Activated CD4-positive, alpha-beta T cell treated with anti-CD3 and anti-CD28 coated beads, Interleukin-2, amount 50 U/mL, for 1 hour (primary cell): Measurements from ENCODE around the gene P2RY14.

ENCODE experiments used
- DNase-seq: peaks from one replicate; pipeline ENCODE4 v3.0.0-alpha.2; 2020

P2RY14 gene

GRCh38 chr3:151300539-151300938 is 22.2 kb upstream of the P2RY14 start:
- no peak for DNase-seq

DNA sequence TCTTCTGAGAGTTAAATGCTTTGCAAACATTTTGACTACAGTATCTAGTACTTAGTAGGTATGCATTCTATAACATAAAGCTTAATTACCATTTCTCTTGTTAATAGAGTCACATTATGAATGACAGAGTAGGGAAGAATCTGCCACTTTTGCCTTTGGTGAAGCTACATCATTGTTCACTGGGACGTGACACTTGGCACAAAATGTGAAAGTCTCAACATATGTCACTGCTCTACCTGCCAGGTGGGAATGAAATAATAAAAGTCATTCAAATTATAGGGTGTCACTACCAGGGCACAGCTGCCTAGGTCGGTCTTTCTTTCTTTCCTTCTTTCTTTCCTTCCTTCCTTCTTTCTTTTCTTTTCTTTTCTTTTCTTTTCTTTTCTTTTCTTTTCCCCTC is 20.7 kb upstream of the P2RY14 start:
- no peak for DNase-seq

GRCh38 chr3:151297429-151297828 is 19.1 kb upstream of the P2RY14 start:
- no peak for DNase-seq

GRCh38 chr3:151296226-151296625 is 17.9 kb upstream of the P2RY14 start:
- DNase-seq, result no peak

DNA sequence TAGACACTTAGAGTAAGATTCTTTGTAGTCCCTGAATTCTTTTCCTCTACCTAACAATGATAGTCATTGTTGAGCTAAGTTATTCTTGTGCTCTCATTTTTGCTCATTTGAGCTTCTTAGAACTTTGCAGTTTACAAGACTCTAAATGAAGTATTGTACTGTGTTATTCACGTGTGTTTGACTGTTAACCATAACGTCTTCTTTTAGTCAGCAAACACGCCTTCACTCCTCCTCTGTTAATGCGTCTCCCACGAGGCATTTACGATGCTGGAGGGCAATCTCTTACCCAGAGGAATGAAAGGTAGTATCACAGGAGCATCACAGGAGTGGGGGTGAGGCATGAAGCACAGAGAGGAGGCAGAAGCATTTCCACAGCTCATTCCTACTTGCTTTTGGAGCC is 14.8 kb upstream of the P2RY14 start:
- no peak for DNase-seq

DNA sequence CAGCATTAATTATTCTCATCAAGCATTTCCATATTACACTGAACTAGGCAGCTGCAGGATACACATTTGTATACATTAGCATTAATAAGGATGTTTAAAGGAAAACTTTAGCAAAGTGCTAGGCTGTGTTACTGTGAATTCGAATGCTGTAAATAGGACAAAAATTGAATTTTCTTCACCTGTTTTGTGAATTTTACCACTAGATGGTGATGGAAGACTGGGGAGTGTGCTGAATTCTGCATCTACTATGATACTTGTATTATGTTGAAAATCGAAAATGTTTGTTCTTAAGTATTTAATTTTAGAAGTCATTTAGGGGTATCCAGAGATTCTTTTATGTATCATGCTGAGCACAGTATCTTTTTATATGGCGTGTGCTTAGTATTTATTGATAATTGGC is 12.3 kb upstream of the P2RY14 start:
- no peak for DNase-seq

DNA sequence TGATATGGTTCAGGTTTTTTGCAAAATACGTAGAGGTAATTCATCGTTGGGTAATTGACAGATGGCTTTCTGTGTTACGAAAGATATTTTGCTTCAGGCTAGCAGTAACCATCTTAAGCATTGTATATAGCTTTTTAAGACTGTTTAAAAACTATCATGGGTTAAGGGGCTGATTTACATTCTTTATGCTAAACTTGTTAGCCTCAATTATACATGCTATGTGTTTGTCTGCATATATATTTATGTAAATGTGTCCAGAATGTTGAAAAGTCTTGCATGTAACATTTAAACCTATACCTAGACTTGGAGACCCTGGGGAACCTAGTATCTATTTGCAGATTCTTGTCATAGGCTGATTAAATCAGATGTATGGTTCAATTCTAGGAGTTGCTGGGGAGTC is 11.1 kb upstream of the P2RY14 start:
- DNase-seq, result no peak

DNA sequence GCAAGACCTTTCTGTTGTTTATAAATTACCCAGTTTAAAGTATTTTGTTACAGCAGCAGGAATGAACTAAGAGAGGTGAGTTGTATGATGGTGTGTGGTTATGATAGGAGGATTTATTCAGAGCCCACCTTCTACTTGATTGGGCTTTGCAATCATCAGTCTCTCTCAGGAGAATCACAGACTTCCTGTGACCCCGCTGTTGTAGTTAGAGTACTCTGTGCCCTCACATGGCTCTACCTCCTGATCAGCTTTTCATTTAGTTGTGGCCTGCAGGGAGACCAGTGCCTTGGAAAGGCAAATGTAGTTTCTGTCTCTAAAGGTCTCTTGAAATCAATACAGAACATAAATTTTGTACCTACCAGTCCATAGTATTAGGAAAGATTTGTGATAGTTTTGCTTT is 7.6 kb upstream of the P2RY14 start:
- DNase-seq, result no peak

- no peak for DNase-seq
Measured at GRCh38 chr3:151283907-151284461, 5.6 kb upstream of the P2RY14 start.

DNA sequence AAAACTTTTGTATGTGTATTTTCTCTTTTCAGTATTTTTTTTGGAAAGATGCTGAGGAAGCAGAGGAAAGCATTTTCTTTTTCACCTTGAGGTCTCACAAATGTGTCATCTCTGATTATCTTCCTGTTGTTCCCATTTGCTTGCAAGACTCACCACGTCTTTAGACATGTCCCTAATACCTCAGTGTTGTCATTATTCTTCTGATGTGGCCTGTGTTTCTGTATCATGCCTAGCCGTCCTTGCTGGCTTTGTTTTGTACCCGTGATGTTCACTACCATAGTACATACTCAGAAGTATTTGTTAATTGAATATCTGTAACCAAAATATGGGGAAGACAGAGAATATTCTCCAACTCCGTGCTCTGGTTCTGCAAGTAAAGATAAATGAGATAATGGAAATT is 5.0 kb upstream of the P2RY14 start:
- DNase-seq, result no peak

DNA sequence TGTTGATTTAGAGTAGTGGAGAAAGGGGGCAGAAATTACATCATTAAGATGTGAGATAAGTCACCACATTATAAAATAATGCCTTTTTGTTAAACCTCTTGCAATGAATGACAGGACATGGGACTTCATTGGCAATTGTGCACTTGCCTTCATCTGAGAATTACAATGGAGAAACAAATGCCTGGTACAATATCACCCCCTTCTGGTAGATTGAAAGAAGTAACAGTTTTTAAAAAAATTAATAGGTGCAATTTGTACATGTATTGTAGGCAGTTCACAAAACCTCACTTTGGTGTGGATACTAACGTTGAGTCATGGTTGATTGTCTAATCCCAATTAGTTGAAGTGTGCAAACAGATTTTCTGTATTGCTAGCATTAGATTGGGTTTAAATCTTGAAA is 4.6 kb upstream of the P2RY14 start:
- no peak for DNase-seq

GRCh38 chr3:151281671-151282324 is 3.5 kb upstream of the P2RY14 start:
- no peak for DNase-seq

DNA sequence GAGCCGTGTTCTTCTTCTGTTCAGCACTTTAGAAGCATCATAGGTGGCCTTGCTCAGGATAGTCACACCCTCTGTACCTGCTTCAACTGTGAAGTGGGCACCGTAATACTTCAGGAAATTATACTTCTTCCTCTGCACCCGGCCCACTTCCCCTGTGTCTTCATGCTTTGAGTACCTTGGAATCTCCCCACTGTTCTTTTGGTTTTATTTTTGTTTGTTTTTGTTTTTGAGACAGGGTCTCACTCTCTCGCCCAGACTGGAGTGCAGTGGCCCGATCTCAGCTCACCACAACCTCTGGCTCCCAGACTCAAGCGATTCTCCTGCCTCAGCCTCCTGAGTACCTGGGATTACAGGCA is 1.7 kb downstream of the P2RY14 start:
- DNase-seq, result peak; percentile 13

- DNase-seq, result no peak
Measured at GRCh38 chr3:151276038-151276686, 2.2 kb downstream of the P2RY14 start.

- no peak for DNase-seq
Measured at GRCh38 chr3:151275091-151275490, 3.3 kb downstream of the P2RY14 start.

GRCh38 chr3:151269631-151270030 is 8.7 kb downstream of the P2RY14 start:
- no peak for DNase-seq

GRCh38 chr3:151268267-151269235 is 9.8 kb downstream of the P2RY14 start:
- DNase-seq, result no peak

GRCh38 chr3:151267066-151267465 is 11.3 kb downstream of the P2RY14 start:
- DNase-seq, result no peak

GRCh38 chr3:151265866-151266265 is 12.5 kb downstream of the P2RY14 start:
- no peak for DNase-seq

GRCh38 chr3:151265166-151265565 is 13.2 kb downstream of the P2RY14 start:
- no peak for DNase-seq

GRCh38 chr3:151264605-151265004 is 13.7 kb downstream of the P2RY14 start:
- DNase-seq, result no peak

DNA sequence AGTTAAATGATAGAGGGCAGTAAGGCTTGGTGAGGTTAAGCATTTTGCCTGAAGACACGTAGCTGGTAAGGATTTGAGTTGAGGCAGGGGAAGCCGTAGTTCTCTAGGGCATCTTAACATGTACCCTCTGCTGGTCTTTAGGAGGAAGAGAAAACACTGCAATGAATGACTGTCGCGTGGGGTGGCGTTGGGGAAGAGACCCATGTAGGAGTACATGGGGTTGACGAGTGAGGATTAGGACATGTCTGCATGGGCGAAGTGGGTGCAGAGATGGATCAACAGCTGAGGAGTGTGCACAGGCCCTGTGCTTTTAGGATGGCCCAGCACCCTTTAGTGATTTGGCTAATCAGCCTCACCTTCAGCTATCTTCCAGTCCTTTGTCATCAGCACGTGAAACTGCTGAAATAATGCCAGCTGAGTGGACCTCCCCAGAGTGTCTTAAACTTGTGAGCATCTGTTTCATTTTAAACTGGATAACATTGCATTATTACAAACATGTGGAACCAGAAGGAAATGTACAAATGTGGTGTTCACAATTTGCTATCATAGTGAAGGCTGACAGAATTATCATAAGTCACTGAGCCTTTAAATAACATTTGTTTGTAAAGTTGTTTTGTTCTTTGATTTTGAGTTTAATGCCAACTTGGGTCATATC is 15.3 kb downstream of the P2RY14 start:
- DNase-seq, result no peak

DNA sequence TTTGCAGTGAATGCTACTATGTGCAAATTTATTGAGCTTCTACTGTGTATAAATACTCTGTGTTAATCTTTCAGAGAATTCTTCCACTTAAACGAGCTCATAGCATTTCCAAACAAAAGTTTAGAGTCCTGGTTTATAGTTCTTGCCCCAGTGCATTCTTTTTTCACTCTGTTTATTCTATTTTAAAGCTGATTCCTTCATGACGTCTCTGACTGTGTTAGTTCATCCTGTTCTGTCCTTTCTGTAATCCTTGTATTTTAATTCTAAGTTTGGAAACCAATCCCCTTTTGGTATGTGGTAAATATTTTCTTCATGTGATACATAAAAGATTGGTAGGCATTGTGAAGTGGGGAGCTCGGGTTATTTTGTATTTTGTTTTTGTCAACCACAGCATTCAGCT is 18.7 kb downstream of the P2RY14 start:
- no peak for DNase-seq
